ENCODE data around the gene CST3. TPM values are rescaled to one million over a fixed set of nuclear protein-coding genes. Genes with fewer than 3 reads are reported as not detected.

Gene CST3
- total RNA-seq, 1 experiment from 2014 or later = 331 TPM

- ATAC-seq (no peak), DNase-seq (no peak)
- Histone ChIP-seq H3K4me1 (ENCODE audit: insufficient read depth, low read length) (peaks cover 31% of the 10 kb centered on the region), H3K4me2 (ENCODE audit: low read length) (no peak overlapping the region), H3K36me3 (ENCODE audit: low read depth, low read length) (0 out of 2 replicates have a peak, but pooled peaks cover 5% of the 10 kb centered on the region), H3K9me2 (replicated peaks; ENCODE audit: low read length) (no peaks in the 10 kb centered on the region), H3F3A (ENCODE audit: low read length, unreplicated experiment) (no peaks in the 10 kb centered on the region), H3K9me3 (ENCODE audit: low read length) (no peaks in the 10 kb centered on the region), H3K79me2 (ENCODE audit: low read length) (peaks cover 22% of the 10 kb centered on the region), H2AFZ (ENCODE audit: low read length) (no peak overlapping the region), H3K27me3 (ENCODE audit: low read length) (no peaks in the 10 kb centered on the region), H3K27ac (ENCODE audit: low read length) (no peak overlapping the region), H4K20me1 (ENCODE audit: low read length) (0 out of 2 replicates have a peak, but pooled peaks cover 11% of the 10 kb centered on the region), H3K4me3 (ENCODE audit: low read length) (no peak overlapping the region), H3K9ac (ENCODE audit: low read length) (no peak overlapping the region)
- intact Hi-C loops (cut with micrococcal nuclease) = no loop called here
- ChIA-PET CTCF (no interaction called here), POLR2A (ENCODE audit: unreplicated experiment) (interaction anchor here (0.7 kb wide), 1 partner anchor 282 kb away, joined by 3 read pairs; no protein-coding TSS in a partner anchor)
- no peak for TF ChIP-seq EZH2phosphoT487 (IDR thresholded peaks at IDR 0.05; ENCODE audit: borderline replicate concordance, low read length)
- TF ChIP-seq, protein P1, sequence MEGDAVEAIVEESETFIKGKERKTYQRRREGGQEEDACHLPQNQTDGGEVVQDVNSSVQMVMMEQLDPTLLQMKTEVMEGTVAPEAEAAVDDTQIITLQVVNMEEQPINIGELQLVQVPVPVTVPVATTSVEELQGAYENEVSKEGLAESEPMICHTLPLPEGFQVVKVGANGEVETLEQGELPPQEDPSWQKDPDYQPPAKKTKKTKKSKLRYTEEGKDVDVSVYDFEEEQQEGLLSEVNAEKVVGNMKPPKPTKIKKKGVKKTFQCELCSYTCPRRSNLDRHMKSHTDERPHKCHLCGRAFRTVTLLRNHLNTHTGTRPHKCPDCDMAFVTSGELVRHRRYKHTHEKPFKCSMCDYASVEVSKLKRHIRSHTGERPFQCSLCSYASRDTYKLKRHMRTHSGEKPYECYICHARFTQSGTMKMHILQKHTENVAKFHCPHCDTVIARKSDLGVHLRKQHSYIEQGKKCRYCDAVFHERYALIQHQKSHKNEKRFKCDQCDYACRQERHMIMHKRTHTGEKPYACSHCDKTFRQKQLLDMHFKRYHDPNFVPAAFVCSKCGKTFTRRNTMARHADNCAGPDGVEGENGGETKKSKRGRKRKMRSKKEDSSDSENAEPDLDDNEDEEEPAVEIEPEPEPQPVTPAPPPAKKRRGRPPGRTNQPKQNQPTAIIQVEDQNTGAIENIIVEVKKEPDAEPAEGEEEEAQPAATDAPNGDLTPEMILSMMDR (conservative IDR thresholded peaks at IDR 0.05; ENCODE audit: low read depth, low read length) = no peak
- TF ChIP-seq EZH2 (IDR thresholded peaks at IDR 0.05; ENCODE audit: low read length, unreplicated experiment) = no peak
- no TSS peak for BruUV-seq (replicated peaks)
Observed at GRCh38 chr20:23631981-23632710, 5.6 kb downstream of the CST3 start.

- Histone ChIP-seq H3K9me2 (replicated peaks; ENCODE audit: low read length) (no peaks in the 10 kb centered on the region), H3K4me3 (ENCODE audit: low read length) (no peak overlapping the region), H3K27me3 (ENCODE audit: low read length) (no peaks in the 10 kb centered on the region), H3K36me3 (ENCODE audit: low read depth, low read length) (0 out of 2 replicates have a peak, but pooled peaks cover 5% of the 10 kb centered on the region), H3K27ac (ENCODE audit: low read length) (no peak overlapping the region), H3K4me1 (ENCODE audit: insufficient read depth, low read length) (peaks cover 28% of the 10 kb centered on the region), H3K4me2 (ENCODE audit: low read length) (no peak overlapping the region), H3K9ac (ENCODE audit: low read length) (no peak overlapping the region), H3K9me3 (ENCODE audit: low read length) (no peaks in the 10 kb centered on the region), H3K79me2 (ENCODE audit: low read length) (peaks cover 14% of the 10 kb centered on the region), H3F3A (ENCODE audit: low read length, unreplicated experiment) (no peaks in the 10 kb centered on the region), H4K20me1 (ENCODE audit: low read length) (0 out of 2 replicates have a peak, but pooled peaks cover 5% of the 10 kb centered on the region), H2AFZ (ENCODE audit: low read length) (no peak overlapping the region)
- intact Hi-C loops (cut with micrococcal nuclease) = no loop called here
- no peak for DNase-seq
- ChIA-PET CTCF (no interaction called here), POLR2A (ENCODE audit: unreplicated experiment) (interaction anchor here (0.7 kb wide), 1 partner anchor 282 kb away, joined by 3 read pairs; no protein-coding TSS in a partner anchor)
- BruUV-seq (replicated peaks) = no TSS peak
- TF ChIP-seq EZH2phosphoT487 (IDR thresholded peaks at IDR 0.05; ENCODE audit: borderline replicate concordance, low read length) = no peak
- TF ChIP-seq, protein P1 (conservative IDR thresholded peaks at IDR 0.05; ENCODE audit: low read depth, low read length) = no peak
- no peak for TF ChIP-seq EZH2 (IDR thresholded peaks at IDR 0.05; ENCODE audit: low read length, unreplicated experiment)
- no peak for ATAC-seq
Observed at GRCh38 chr20:23631226-23631822, 6.4 kb downstream of the CST3 start.
